ENCODE data around the gene ADGRD1.

- TF ChIP-seq, protein P1, sequence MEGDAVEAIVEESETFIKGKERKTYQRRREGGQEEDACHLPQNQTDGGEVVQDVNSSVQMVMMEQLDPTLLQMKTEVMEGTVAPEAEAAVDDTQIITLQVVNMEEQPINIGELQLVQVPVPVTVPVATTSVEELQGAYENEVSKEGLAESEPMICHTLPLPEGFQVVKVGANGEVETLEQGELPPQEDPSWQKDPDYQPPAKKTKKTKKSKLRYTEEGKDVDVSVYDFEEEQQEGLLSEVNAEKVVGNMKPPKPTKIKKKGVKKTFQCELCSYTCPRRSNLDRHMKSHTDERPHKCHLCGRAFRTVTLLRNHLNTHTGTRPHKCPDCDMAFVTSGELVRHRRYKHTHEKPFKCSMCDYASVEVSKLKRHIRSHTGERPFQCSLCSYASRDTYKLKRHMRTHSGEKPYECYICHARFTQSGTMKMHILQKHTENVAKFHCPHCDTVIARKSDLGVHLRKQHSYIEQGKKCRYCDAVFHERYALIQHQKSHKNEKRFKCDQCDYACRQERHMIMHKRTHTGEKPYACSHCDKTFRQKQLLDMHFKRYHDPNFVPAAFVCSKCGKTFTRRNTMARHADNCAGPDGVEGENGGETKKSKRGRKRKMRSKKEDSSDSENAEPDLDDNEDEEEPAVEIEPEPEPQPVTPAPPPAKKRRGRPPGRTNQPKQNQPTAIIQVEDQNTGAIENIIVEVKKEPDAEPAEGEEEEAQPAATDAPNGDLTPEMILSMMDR (IDR thresholded peaks at IDR 0.05; ENCODE audit: insufficient read depth, low read length): no peak
- TF ChIP-seq POLR2AphosphoS5 (IDR thresholded peaks at IDR 0.05; ENCODE audit: low read depth) (no peak), GABPA (IDR thresholded peaks at IDR 0.05; ENCODE audit: low read depth) (no peak)
- TF ChIP-seq, protein P2, sequence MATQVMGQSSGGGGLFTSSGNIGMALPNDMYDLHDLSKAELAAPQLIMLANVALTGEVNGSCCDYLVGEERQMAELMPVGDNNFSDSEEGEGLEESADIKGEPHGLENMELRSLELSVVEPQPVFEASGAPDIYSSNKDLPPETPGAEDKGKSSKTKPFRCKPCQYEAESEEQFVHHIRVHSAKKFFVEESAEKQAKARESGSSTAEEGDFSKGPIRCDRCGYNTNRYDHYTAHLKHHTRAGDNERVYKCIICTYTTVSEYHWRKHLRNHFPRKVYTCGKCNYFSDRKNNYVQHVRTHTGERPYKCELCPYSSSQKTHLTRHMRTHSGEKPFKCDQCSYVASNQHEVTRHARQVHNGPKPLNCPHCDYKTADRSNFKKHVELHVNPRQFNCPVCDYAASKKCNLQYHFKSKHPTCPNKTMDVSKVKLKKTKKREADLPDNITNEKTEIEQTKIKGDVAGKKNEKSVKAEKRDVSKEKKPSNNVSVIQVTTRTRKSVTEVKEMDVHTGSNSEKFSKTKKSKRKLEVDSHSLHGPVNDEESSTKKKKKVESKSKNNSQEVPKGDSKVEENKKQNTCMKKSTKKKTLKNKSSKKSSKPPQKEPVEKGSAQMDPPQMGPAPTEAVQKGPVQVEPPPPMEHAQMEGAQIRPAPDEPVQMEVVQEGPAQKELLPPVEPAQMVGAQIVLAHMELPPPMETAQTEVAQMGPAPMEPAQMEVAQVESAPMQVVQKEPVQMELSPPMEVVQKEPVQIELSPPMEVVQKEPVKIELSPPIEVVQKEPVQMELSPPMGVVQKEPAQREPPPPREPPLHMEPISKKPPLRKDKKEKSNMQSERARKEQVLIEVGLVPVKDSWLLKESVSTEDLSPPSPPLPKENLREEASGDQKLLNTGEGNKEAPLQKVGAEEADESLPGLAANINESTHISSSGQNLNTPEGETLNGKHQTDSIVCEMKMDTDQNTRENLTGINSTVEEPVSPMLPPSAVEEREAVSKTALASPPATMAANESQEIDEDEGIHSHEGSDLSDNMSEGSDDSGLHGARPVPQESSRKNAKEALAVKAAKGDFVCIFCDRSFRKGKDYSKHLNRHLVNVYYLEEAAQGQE (IDR thresholded peaks at IDR 0.05; ENCODE audit: insufficient replicate concordance, low read depth): no peak
Observed at GRCh38 chr12:130919086-130919485, 34.6 kb upstream of the ADGRD1 start.
